Stimulated activated CD4-positive, alpha-beta T cell treated with anti-CD3 and anti-CD28 coated beads, Interleukin-1b, Interleukin-23, amount 100 ng/mL, for 1 hour (primary cell): ENCODE measurements around the gene SPRR1A.
"Not testable (repeated sequence)": the region's sequence is repeated elsewhere in the genome, so short reads cannot be mapped to it uniquely, and the experiment has no call there.

ENCODE experiments used
- DNase-seq, 2 donors: peaks; one replicate each; pipeline ENCODE4 v3.0.0-alpha.2; 2020; ENCODE audit warnings: low read depth in 2 of 2

SPRR1A gene

GRCh38 chr1:152972196-152972886 lies 11.5 kb upstream of the SPRR1A start:
- no peak for DNase-seq

- DNase-seq = no peak
Observed at GRCh38 chr1:152976688-152977087, 7.2 kb upstream of the SPRR1A start.

GRCh38 chr1:152977614-152978013 lies 6.3 kb upstream of the SPRR1A start:
- DNase-seq = no peak

GRCh38 chr1:152980676-152981075 lies 3.2 kb upstream of the SPRR1A start:
- DNase-seq = no peak

GRCh38 chr1:152981146-152981871 lies 2.6 kb upstream of the SPRR1A start:
- no peak for DNase-seq

GRCh38 chr1:152982076-152982475 lies 1.8 kb upstream of the SPRR1A start:
- DNase-seq = no peak

- DNase-seq = no peak
Observed at GRCh38 chr1:152983234-152983633, 647 bp upstream of the SPRR1A start.

GRCh38 chr1:152986578-152986977 lies 2.7 kb downstream of the SPRR1A start:
- DNase-seq = no peak

- no peak for DNase-seq
Observed at GRCh38 chr1:152993186-152993585, 9.3 kb downstream of the SPRR1A start.

- no peak for DNase-seq
Observed at GRCh38 chr1:152995842-152996241, 12.0 kb downstream of the SPRR1A start.

GRCh38 chr1:152996633-152997400 lies 12.9 kb downstream of the SPRR1A start:
- no peak for DNase-seq

- DNase-seq = no peak
Observed at GRCh38 chr1:152997901-152998300, 14.0 kb downstream of the SPRR1A start.

GRCh38 chr1:152998476-152998875 lies 14.6 kb downstream of the SPRR1A start:
- no peak for DNase-seq

- no peak for DNase-seq
Observed at GRCh38 chr1:152999818-153000217, 15.9 kb downstream of the SPRR1A start.

- DNase-seq = no peak
Observed at GRCh38 chr1:153000294-153000693, 16.4 kb downstream of the SPRR1A start.

- DNase-seq = no peak
Observed at GRCh38 chr1:153001382-153001781, 17.5 kb downstream of the SPRR1A start, which contains the start of gene SPRR3. Gene SPRR3 (plus strand): TSS chr1:153001749. CDS start chr1:153003021, 1,272 bp downstream.

- DNase-seq = not testable (repeated sequence)
Observed at GRCh38 chr1:153011235-153011758, 27.4 kb downstream of the SPRR1A start.

- not testable (repeated sequence) for DNase-seq
Observed at GRCh38 chr1:153021829-153022228, 37.9 kb downstream of the SPRR1A start.

- not testable (repeated sequence) for DNase-seq
Observed at GRCh38 chr1:153022340-153022739, 38.5 kb downstream of the SPRR1A start.

GRCh38 chr1:153023109-153023508 lies 39.2 kb downstream of the SPRR1A start:
- DNase-seq = no peak

- DNase-seq = no peak
Observed at GRCh38 chr1:153024413-153024812, 40.5 kb downstream of the SPRR1A start.

- no peak for DNase-seq
Observed at GRCh38 chr1:153025797-153026196, 41.9 kb downstream of the SPRR1A start.
